Measurements from ENCODE around the gene ACACA.
"Not testable (repeated sequence)": the region's sequence is repeated elsewhere in the genome, so short reads cannot be mapped to it uniquely, and the experiment has no call there.

ACACA gene

GRCh38 chr17:37406635-37407461, at the start of gene ACACA, which contains the start of gene TADA2A:
ACACA (minus strand) TSS chr17:37406836; CDS start chr17:37406299, 537 bp downstream.
TADA2A (plus strand) TSS chr17:37406886; CDS start chr17:37411366, 4,480 bp downstream.
- peak; percentile 54 for DNase-seq

GRCh38 chr17:37450112-37450511, 43.5 kb upstream of the ACACA start:
- DNase-seq: no peak

GRCh38 chr17:37447641-37448040, 41.0 kb upstream of the ACACA start:
- no peak for DNase-seq

GRCh38 chr17:37446027-37446426, 39.4 kb upstream of the ACACA start:
- DNase-seq: no peak

GRCh38 chr17:37441369-37442014, 34.9 kb upstream of the ACACA start:
- DNase-seq: not testable (repeated sequence)

- no peak for DNase-seq
Observed at GRCh38 chr17:37440424-37440823, 33.8 kb upstream of the ACACA start.

GRCh38 chr17:37438141-37438540, 31.5 kb upstream of the ACACA start:
- no peak for DNase-seq

- DNase-seq: no peak
Observed at GRCh38 chr17:37432671-37433070, 26.0 kb upstream of the ACACA start.

GRCh38 chr17:37430051-37430627, 23.5 kb upstream of the ACACA start:
- DNase-seq: no peak

GRCh38 chr17:37429453-37429852, 22.8 kb upstream of the ACACA start:
- DNase-seq: no peak

- DNase-seq: no peak
Observed at GRCh38 chr17:37429039-37429438, 22.4 kb upstream of the ACACA start.

GRCh38 chr17:37425268-37425667, 18.6 kb upstream of the ACACA start:
- no peak for DNase-seq

- no peak for DNase-seq
Observed at GRCh38 chr17:37422971-37423625, 16.5 kb upstream of the ACACA start.

GRCh38 chr17:37417852-37418251, 11.2 kb upstream of the ACACA start:
- no peak for DNase-seq

- DNase-seq: no peak
Observed at GRCh38 chr17:37413875-37414519, 7.4 kb upstream of the ACACA start.

GRCh38 chr17:37410357-37410756, 3.7 kb upstream of the ACACA start:
- DNase-seq: no peak

GRCh38 chr17:37408145-37408479, 1.5 kb upstream of the ACACA start:
- not testable (repeated sequence) for DNase-seq

GRCh38 chr17:37405955-37406634, 541 bp downstream of the ACACA start:
- DNase-seq: no peak

GRCh38 chr17:37405522-37405921, 1.1 kb downstream of the ACACA start:
- not testable (repeated sequence) for DNase-seq

GRCh38 chr17:37400505-37400904, 6.1 kb downstream of the ACACA start:
- no peak for DNase-seq

- no peak for DNase-seq
Observed at GRCh38 chr17:37399265-37399803, 7.3 kb downstream of the ACACA start.

- DNase-seq: no peak
Observed at GRCh38 chr17:37393352-37393751, 13.3 kb downstream of the ACACA start.

Data from GOT3 (cell line).